Spleen (tissue), 11 donors: Measurements from ENCODE around the gene PHOSPHO1. TPM values are rescaled to one million over a fixed set of nuclear protein-coding genes. Genes with fewer than 3 reads are reported as not detected.

Experiments
- DNase-seq: peaks from one replicate; pipeline ENCODE4 v3.0.0-alpha.2; 2020
- H3K27ac ChIP-seq, 8 donors: fragments of 200-600 bp; sonication (generic) in 7 of 8; 1 replicate in 4 of 8; 2 replicates in 4 of 8; pipeline versions ENCODE4 v1.5.0 to v1.8.0; 2016 to 2021; ENCODE audit warnings: inconsistent platforms in 4 of 8, mild to moderate bottlenecking in 4 of 8, moderate library complexity in 1 of 8
- H3K27me3 ChIP-seq, 7 donors: fragments of 200-600 bp; sonication (generic) in 6 of 7; replicated peaks in 1 of 7; 1 replicate in 4 of 7; 2 replicates in 3 of 7; pipeline versions ENCODE4 v1.5.0 to v1.8.0; 2016 to 2021; ENCODE audit warnings: inconsistent platforms in 3 of 7, mild to moderate bottlenecking in 1 of 7
- H3K36me3 ChIP-seq, 6 donors: fragments of 200-600 bp; sonication (generic) in 5 of 6; 1 replicate in 4 of 6; 2 replicates in 2 of 6; pipeline versions ENCODE4 v1.5.0 to v1.8.0; 2016 to 2021; ENCODE audit warnings: inconsistent platforms in 2 of 6
- H3K4me1 ChIP-seq, 6 donors: fragments of 200-600 bp; sonication (generic) in 5 of 6; 1 replicate in 3 of 6; 2 replicates in 3 of 6; pipeline versions ENCODE4 v1.5.0 to v1.8.0; 2016 to 2021; ENCODE audit warnings: inconsistent platforms in 3 of 6
- H3K4me3 ChIP-seq, 8 donors: fragments of 200-600 bp; sonication (generic) in 7 of 8; 1 replicate in 4 of 8; 2 replicates in 4 of 8; pipeline versions ENCODE4 v1.5.0 to v1.8.0; 2016 to 2021; ENCODE audit warnings: inconsistent platforms in 4 of 8, mild to moderate bottlenecking in 4 of 8, moderate library complexity in 2 of 8
- H3K9me3 ChIP-seq, 8 donors: fragments of 200-600 bp; sonication (generic) in 7 of 8; 1 replicate in 4 of 8; 2 replicates in 4 of 8; pipeline versions ENCODE4 v1.5.0 to v1.8.0; 2016 to 2021; ENCODE audit warnings: inconsistent platforms in 4 of 8
- CTCF ChIP-seq, 11 experiments: fragments of 200-600 bp in 7 of 11; fragments of 450-650 bp in 4 of 11; sonication (generic) in 4 of 11; IDR thresholded peaks in 8 of 11; conservative IDR thresholded peaks in 3 of 11; 1 replicate in 7 of 11; 2 replicates in 4 of 11; pipeline versions ENCODE4 v1.4.0 to v1.8.0; 2016 to 2021; ENCODE audit warnings: antibody characterized with exemption in 11 of 11, inconsistent platforms in 4 of 11, mild to moderate bottlenecking in 1 of 11
- POLR2A ChIP-seq, 3 donors: fragments of 450-650 bp; IDR thresholded peaks; one replicate each; pipeline ENCODE4 v1.5.1; 2017; ENCODE audit warnings: antibody characterized with exemption in 3 of 3, mild to moderate bottlenecking in 1 of 3
- POLR2AphosphoS5 ChIP-seq, 3 donors: sonication (generic); formaldehyde crosslinking; IDR thresholded peaks; one replicate each; pipeline ENCODE4 v1.5.1; 2017; ENCODE audit warnings: antibody characterized with exemption in 3 of 3
- WGBS, 5 donors: extraction: QIAGEN DNeasy Blood & Tissue Kit in 3 of 5; methylation state at CpG; one replicate each; pipeline versions ENCODE4 v1.1.5 to v1.1.7; 2013 to 2018; 5-methylcytosine and 5-hydroxymethylcytosine counted together
- intact Hi-C: fragments of 100-400 bp; cut with DNase I; formaldehyde crosslinking; loops from one replicate; pipeline ENCODE4 v1.15.0; 2023; ENCODE audit warnings: low total_unique reads
- polyA plus RNA-seq, 3 donors: library from polyadenylated mRNA; stranded (reverse); fragments of 200-250 nt; gene quantifications; one replicate each; pipeline ENCODE4 v1.2.1, GENCODE V29; 2013
- total RNA-seq, 7 donors: library from RNA; depleted of rRNA in 3 of 7; stranded (reverse); fragments of >200 nt in 3 of 7; fragmentation: NEBNext Ultra II Directional in 4 of 7; extraction: Animal tissue kit (Norgen Biotek cat#: 25700) in 4 of 7; gene quantifications; one replicate each; pipeline versions ENCODE4 v1.1.0 to v1.2.1, GENCODE V29; 2016 to 2021
- donor health status: healthy with polysubstance abuse.
- donor health status: DM: no; HTN: no; CAD: no; lungs with moderate emphysema.
- donor health status: DM: no; HTN: no; CAD: no.
- donor health status: Bipolar disorder and iron deficiency.
- donor health status: healthy.
- donor health status: DM: no; HTN: no; CAD: no.
- donor health status: DM: yes; HTN: yes; CAD: no.

PHOSPHO1 gene
- total and polyA plus RNA-seq, 10 donors, result 0.80 to 12.2 (median 3.9) TPM

- peaks cover 0 to 46% (median 5%) of the 10 kb centered on the region in 6 donors for H3K4me1 ChIP-seq
- H3K4me3 ChIP-seq, result no peak overlapping the region
- DNase-seq, result no peak
- 54 to 70% (median 67%) methylated on average over 5 of the region's 5 CpGs for WGBS, 5 donors
- H3K27me3 ChIP-seq, result peaks cover 0 to 7% (median 0%) of the 10 kb centered on the region in 7 donors
- intact Hi-C loops, result no loop called here
- TF ChIP-seq CTCF (IDR thresholded peaks at IDR 0.05 in 8 of 11, conservative IDR thresholded peaks at IDR 0.05 in 3 of 11) (no peak), POLR2A (IDR thresholded peaks at IDR 0.05) (no peak), POLR2AphosphoS5 (IDR thresholded peaks at IDR 0.05) (no peak)
- peak overlapping the region in 1 of 8 donors; percentile 28 for H3K27ac ChIP-seq
- H3K9me3 ChIP-seq, result no peaks in the 10 kb centered on the region
- H3K36me3 ChIP-seq, result no peaks in the 10 kb centered on the region
These were observed 24.5 kb upstream of the PHOSPHO1 start for GRCh38 chr17:49255125-49255524.

GRCh38 chr17:49254066-49254465 lies 23.5 kb upstream of the PHOSPHO1 start:
- no peak for DNase-seq
- no peaks in the 10 kb centered on the region for H3K9me3 ChIP-seq
- peaks cover 0 to 12% (median 0%) of the 10 kb centered on the region in 7 donors for H3K27me3 ChIP-seq
- no peaks in the 10 kb centered on the region for H3K36me3 ChIP-seq
- intact Hi-C loops, result no loop called here
- H3K27ac ChIP-seq, result peak overlapping the region in 1 of 8 donors; percentile 88
- no peak overlapping the region for H3K4me3 ChIP-seq
- WGBS, 5 donors, result 69 to 84% (median 74%) methylated on average over 4 of the region's 4 CpGs
- H3K4me1 ChIP-seq, result peaks cover 0 to 36% (median 0%) of the 10 kb centered on the region in 6 donors
- TF ChIP-seq CTCF (IDR thresholded peaks at IDR 0.05 in 8 of 11, conservative IDR thresholded peaks at IDR 0.05 in 3 of 11) (no peak), POLR2A (IDR thresholded peaks at IDR 0.05) (no peak), POLR2AphosphoS5 (IDR thresholded peaks at IDR 0.05) (no peak)

- H3K4me3 ChIP-seq, result peak overlapping the region in 1 of 8 donors; percentile 39
- peaks cover 0 to 19% (median 0%) of the 10 kb centered on the region in 7 donors for H3K27me3 ChIP-seq
- peak overlapping the region in 6 of 8 donors; percentile 51 to 88 (median 70) for H3K27ac ChIP-seq
- peak; percentile 83 for DNase-seq
- intact Hi-C loops, result no loop called here
- H3K36me3 ChIP-seq, result no peaks in the 10 kb centered on the region
- 45 to 75% (median 52%) methylated on average over 4 to 6 of the region's 6 CpGs for WGBS, 5 donors
- H3K9me3 ChIP-seq, result no peaks in the 10 kb centered on the region
- peaks cover 0 to 35% (median 0%) of the 10 kb centered on the region in 6 donors for H3K4me1 ChIP-seq
- TF ChIP-seq POLR2A (IDR thresholded peaks at IDR 0.05), result no peak
- peak in 2 of 11 experiments; percentile 4 to 32 for TF ChIP-seq CTCF (IDR thresholded peaks at IDR 0.05 in 8 of 11, conservative IDR thresholded peaks at IDR 0.05 in 3 of 11)
- TF ChIP-seq POLR2AphosphoS5 (IDR thresholded peaks at IDR 0.05), result peak in 2 of 3 donors; percentile 29 to 75
These were observed 21.6 kb upstream of the PHOSPHO1 start for GRCh38 chr17:49252148-49252695.

GRCh38 chr17:49249890-49250522 lies 19.4 kb upstream of the PHOSPHO1 start:
- peaks cover 0 to 33% (median 0%) of the 10 kb centered on the region in 7 donors for H3K27me3 ChIP-seq
- intact Hi-C loops, result no loop called here
- 83 to 94% (median 89%) methylated on average over 12 of the region's 12 CpGs for WGBS, 5 donors
- H3K4me1 ChIP-seq, result peaks cover 0 to 33% (median 0%) of the 10 kb centered on the region in 6 donors
- no peak overlapping the region for H3K4me3 ChIP-seq
- TF ChIP-seq POLR2AphosphoS5 (IDR thresholded peaks at IDR 0.05) (no peak), CTCF (IDR thresholded peaks at IDR 0.05 in 8 of 11, conservative IDR thresholded peaks at IDR 0.05 in 3 of 11) (no peak), POLR2A (IDR thresholded peaks at IDR 0.05) (no peak)
- no peaks in the 10 kb centered on the region for H3K36me3 ChIP-seq
- no peak overlapping the region for H3K27ac ChIP-seq
- no peaks in the 10 kb centered on the region for H3K9me3 ChIP-seq
- DNase-seq, result no peak
